ENCODE data around the gene GRK2.
A peak's percentile ranks its signal among the peaks of the same experiment; 100 is the strongest.
"Not testable (repeated sequence)": the region's sequence is repeated elsewhere in the genome, so short reads cannot be mapped to it uniquely, and the experiment has no call there.

Gene GRK2

GRCh38 chr11:67254798-67255197, 11.5 kb upstream of the GRK2 start:
- DNase-seq = no peak

DNA sequence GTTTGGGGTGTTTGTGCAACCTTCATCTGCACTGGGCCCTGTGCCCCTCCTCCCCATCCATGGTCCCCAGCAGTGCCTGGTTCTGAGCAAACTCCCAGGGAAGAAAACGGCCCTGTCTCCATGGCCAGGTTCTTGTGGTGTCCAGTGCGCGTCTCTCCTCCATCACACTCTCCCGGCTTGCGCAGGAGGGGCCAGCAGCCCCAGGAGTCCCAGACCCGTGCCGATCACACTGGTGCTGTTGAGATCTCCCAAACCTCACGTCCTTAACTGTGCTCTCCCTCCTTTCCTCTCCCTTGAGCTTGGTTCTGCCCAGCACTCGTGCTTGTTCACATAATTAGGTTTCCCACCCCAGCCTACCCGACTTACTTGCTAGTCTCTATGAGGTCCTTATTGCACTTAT, 10.9 kb upstream of the GRK2 start:
- no peak for DNase-seq

- no peak for DNase-seq
Measured at GRCh38 chr11:67255864-67256263, 10.4 kb upstream of the GRK2 start.

- no peak for DNase-seq
Measured at GRCh38 chr11:67256477-67257135, 9.7 kb upstream of the GRK2 start.

- no peak for DNase-seq
Measured at GRCh38 chr11:67260406-67260805, 5.9 kb upstream of the GRK2 start.

DNA sequence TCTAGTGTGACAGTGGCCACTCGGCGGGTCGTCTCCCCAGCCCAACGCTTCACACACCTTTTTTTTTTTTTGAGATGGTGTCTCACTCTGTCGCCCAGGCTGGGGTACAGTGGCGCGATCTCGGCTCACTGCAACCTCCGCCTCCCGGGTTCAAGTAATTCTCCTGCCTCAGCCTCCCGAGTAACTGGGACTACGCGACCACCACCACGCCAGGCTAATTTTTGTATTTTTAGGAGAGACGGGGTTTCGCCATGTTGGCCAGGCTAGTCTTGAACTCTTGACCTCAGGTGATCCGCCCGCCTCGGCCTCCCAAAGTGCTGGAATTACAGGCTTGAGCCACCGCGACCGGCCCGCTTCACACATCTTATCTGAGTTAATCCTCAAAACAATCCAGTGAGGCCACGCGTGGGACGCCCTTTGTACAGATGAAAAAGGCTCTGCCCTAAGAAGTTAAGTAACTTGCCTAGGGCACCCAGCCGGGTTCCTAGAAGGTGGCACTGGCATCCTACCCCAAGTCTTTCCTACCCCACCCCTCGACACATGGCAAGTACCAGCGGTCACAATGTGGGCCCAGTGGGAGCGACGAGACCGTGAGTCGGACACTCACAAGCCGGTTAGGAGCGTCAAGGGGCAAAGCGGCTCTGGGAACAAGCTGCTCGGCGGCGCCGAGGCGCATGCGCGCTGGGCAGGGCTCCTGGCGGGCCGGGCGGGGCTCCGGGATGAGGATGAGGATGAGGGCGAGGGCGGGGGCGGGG, 5.2 kb upstream of the GRK2 start:
- DNase-seq = not testable (repeated sequence)

DNA sequence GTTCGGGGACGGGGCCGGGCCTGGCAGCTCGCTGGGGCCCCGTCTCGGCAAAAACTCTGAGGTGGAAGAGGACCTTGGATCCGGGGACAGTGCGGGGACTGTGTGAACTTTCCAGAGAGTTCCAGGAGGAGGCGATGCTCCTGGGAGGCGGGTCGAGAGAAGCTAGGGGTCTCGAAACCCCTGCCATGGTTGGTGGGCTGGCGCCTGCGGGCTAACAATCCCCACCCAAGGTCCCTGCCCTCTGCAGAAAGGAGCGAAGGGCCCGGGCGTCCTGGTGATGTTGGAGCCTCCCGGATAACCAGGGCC, 4.7 kb upstream of the GRK2 start:
- DNase-seq = no peak

DNA sequence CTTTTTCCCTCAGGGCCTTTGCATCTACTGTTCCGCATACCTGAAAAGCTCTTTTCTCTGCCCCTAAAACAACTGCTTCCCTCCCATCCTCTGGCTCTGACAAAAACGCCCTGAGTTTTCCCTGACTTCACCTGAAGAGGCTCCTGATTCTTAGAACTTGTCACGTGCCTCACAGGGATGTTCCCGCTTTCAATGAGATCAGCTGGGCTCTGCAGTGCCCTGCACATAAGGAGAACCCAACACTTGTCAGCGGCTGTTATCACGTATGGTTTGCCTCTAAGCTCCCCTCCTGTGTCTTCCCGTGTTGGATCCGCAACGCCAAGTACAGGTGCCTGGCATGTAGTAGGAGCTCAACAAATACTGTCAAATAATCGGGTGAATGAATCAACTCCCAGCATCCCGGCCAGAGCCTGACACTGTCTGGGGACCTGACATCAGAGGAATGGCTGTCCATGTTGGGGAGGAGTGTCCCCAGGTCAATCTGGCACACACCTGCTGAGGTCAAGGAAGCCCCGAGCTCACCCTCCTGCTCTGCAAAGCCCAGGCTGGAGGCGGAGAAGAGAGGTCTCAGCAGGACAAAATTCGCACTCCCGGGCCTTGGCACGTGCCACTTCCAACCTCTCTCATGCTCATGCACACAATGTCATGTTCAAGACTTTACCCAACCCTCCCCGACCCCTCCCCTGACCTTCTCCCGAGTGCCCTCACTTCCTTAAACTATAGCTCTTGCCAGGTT, 4.2 kb upstream of the GRK2 start:
- no peak for DNase-seq

DNA sequence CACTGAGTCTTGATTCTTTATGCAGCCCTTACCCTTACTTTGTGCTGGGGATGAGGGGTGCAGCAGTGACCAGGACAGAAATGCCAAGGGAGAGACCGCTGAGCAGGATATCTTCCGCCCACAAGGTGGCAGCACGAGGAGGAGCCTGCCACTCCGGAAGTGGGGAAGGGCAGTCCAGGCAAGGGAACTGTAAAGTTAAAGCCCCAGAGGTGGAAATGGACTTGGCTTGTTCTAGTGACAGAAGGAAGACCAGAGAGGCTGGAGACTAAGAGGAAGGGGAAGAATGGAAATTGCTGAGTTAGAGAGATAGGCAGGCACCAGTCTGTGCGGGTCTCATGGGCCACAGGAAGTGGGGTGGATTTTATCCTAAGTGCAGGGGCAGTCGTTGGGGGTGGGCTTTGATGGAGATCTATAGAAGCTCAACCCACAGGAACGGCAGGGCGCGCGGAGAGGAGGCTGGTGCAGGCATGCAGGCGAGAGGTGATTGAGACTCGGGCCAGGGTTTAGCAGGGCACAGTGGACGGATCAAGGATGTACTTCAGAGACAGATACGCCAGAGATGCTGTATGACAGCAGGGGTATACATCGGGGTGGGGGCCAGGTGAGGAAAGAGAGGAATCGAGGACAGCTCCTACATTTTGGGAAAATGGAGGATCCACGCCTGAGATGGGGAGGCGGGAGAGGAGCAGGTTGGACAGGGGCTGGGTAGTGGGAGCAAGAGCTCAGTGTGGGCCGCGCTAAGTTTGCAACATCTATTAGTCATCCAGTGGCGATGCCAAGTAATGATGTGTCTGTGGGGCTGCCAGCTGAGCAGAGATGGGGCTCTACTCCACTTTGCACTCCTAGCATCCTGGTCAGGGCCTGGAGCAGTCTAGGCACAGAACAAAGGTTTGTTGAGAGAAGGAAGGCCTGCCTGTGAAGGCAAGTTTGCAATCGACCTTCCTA, 3.3 kb upstream of the GRK2 start:
- DNase-seq = peak in 1 of 2 experiments; percentile 52

DNA sequence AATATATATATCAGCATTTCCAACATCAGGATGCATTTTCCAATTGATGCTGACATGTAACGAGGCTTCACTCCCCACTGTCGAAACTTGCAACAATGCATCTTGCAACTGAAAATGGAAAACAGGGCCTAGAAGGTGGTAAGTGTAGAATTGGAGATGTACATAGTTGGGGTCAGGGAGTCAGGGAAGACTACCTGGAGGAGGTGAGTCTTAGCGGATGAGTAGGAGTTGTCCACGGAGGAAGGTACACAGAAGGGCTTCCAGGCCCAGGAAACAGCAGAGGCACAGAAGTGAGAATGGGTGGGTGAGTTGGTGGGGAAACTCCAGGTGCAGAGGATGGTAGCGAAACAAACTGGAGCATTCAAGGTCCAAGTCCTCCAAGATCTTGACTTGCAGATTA, 2.0 kb upstream of the GRK2 start:
- no peak for DNase-seq

GRCh38 chr11:67264877-67265632, 1.2 kb upstream of the GRK2 start:
- DNase-seq = no peak

DNA sequence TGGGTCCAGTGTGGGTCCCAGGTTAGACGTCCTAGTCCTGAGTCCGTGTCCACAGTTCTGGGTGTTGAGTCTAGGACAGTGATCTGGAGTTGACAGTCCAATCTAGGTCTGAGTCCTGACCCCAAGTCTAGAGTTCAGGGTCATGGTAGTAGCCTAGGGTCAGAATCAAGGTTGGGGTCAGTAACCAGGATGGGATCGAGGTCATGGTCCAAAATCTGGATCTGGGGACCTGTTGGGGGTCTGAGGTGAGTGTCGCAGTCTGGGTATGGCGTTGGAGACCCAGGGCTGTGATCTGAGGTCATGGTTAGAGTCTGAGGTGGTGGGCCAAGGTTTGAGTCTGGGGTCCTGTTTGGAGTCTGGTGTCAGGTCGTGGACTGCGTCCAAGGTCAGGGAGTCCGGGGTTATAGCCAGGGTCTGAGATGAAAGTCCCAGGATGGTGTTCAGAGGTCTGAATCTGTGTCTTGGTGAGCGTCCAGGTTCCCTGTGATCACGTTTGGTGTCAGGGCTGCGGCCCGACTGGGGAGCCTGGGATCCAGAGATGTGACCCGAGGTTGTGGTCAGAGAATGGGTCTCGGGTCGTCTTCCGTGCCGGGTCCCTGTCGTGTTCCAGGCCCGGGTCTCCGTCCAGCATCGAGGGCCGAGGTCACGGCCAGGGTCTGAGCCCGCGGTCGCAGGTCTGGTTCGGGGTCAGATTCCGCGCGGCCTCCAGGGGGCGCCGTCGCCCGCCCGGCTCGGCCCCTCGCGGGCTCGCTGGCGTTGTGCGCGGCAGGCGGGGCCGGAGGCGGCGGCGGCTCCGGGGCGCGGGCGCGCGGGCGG, 432 bp upstream of the GRK2 start:
- no peak for DNase-seq

GRCh38 chr11:67267188-67268080, 1.2 kb downstream of the GRK2 start:
- DNase-seq = no peak

DNA sequence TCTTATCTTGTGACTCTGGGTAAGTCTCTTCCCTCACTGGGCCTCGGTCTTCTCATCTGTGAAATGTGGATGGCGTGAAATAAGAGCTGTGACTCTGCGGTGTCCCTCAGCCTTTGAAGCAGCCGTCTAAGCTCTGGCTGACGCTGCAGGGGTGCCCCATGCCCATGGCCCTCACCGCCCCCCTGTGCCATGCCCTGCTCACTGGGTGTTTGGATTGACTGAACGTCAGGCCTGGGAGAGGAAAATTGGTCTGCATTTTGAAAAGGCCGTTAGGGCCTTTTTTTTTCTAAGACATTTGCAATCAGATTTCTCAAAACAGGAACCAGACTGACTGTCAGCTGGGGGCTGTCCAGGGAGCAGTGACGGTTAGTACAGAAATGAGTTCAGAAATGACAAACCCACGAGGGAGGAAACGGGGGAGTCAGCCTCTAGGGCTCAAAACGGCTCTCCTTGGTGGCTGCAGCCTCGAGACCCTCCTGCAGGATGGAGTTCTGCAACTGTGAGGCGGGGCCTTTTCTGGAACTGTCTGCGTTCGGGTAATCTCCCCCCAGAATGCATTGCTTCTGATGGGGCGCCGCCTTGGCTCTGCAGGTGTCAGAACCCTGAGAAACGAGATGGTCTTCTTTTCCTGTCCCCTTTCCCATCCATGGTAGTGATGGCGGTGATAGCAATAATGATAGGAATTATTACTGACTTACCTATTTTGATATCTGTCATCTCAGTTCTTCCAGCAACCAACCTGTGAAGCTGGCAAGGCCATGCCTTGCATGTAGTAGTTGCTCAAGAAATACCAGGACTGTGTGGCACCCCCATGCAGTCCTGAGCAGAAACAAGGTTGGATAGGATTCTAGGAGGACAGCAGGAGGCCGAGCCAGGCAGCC, 2.0 kb downstream of the GRK2 start:
- DNase-seq = no peak

DNA sequence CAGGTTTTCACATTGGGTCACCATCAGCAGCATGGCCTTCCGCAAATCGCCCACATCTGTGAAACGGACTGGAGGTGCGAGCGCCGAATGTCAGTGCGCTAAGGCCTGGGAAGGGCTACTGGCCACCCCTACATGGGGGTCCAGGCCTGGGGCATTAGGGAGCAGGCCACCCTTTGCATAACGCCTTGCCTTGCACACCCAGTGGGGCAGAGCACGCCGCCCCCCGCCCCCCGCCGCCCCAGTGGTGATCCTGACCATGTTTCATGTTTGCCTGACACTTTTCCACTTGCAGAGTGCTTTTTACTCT, 2.6 kb downstream of the GRK2 start:
- no peak for DNase-seq

DNA sequence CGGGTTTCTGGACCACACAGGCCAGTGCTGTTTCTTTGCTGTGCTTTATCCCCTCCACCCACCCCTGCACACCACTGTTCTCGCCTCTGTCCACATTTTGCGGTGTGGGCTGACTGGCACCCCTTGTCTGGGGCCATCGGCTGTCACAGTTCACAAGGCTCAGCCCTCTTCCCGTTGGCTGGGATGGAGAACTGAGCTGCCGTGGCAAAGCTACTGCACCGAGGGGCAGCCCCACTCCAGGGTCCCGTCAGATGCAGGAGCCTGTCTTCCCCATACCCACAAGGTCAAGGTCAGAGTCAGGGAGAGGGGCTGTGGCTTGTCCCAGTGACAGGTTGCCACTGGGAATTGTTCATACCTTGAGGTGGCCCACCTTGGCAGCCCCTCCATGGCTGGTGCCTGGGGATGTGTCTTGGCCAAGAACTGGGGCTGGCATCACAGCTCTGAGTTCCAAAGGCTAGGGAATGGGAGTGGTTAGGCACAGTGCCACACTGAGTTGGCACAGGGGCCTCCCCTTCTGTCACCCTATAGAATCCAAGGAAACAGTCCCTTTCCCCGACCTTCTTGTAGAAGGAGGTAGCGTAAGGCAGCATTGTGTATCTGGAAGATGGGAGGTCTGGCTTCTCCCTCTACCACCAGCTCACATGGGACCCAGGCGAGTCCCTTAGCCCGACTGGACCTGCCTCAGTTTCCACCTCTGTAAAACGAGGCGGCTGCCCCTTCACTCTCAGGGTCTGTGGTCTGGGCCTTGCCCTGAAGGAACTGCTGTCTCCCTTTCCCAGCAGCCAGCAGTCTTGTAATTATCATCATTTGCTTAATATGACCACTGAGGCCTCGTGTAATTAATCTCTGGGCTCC, 3.4 kb downstream of the GRK2 start:
- DNase-seq = peak; percentile 23 to 73

GRCh38 chr11:67270256-67271204, 4.3 kb downstream of the GRK2 start:
- peak in 1 of 2 experiments; percentile 39 for DNase-seq

All from cerebellar nuclear complex (tissue), 1 donor.